DOHH2 (cell line): ENCODE results near the gene ALDH4A1.

Experiments
- H3F3A ChIP-seq: fragments of 200-600 bp; sonication (generic), shearing (Covaris generic); 2 replicates; pipeline ENCODE4 v1.6.0; 2016; ENCODE audit warnings: antibody characterized with exemption, mild to moderate bottlenecking; ENCODE audit not compliant: control insufficient read depth, insufficient read depth
- H3K27ac ChIP-seq: fragments of 200-600 bp; sonication (generic); 2 replicates; pipeline ENCODE4 v1.5.1; 2014; ENCODE audit warnings: low read depth, mild to moderate bottlenecking, low read length, moderate library complexity
- H3K27me3 ChIP-seq: fragments of 200-600 bp; sonication (generic); 2 replicates; pipeline ENCODE4 v1.6.1; 2014; ENCODE audit warnings: mild to moderate bottlenecking, low read length, mixed read lengths; ENCODE audit not compliant: control insufficient read depth
- H3K36me3 ChIP-seq: fragments of 200-600 bp; sonication (generic); 2 replicates; pipeline ENCODE4 v1.6.1; 2014; ENCODE audit warnings: mild to moderate bottlenecking, low read length, moderate library complexity, mixed read lengths; ENCODE audit not compliant: control insufficient read depth
- H3K4me1 ChIP-seq: fragments of 200-600 bp; sonication (generic); 2 replicates; pipeline ENCODE4 v1.6.1; 2014; ENCODE audit warnings: mild to moderate bottlenecking, low read length, mixed read lengths; ENCODE audit not compliant: control insufficient read depth
- H3K4me2 ChIP-seq: fragments of 200-600 bp; sonication (generic); 2 replicates; pipeline ENCODE4 v1.6.0; 2014; ENCODE audit warnings: mild to moderate bottlenecking, low read length, moderate library complexity
- H3K4me3 ChIP-seq: fragments of 200-600 bp; sonication (generic); 2 replicates; pipeline ENCODE4 v1.5.1; 2014; ENCODE audit warnings: mild to moderate bottlenecking, low read length, mixed read lengths
- H3K79me2 ChIP-seq: fragments of 200-600 bp; sonication (generic); 2 replicates; pipeline ENCODE4 v1.6.1; 2014; ENCODE audit warnings: mild to moderate bottlenecking, low read length, mixed read lengths; ENCODE audit not compliant: control insufficient read depth
- H3K9me2 ChIP-seq: fragments of 200-600 bp; sonication (generic); replicated peaks from 2 replicates; pipeline ENCODE4 v1.6.1; 2014; ENCODE audit warnings: mild to moderate bottlenecking, low read length, mixed read lengths; ENCODE audit not compliant: control insufficient read depth
- H3K9me3 ChIP-seq: fragments of 200-600 bp; sonication (generic); 2 replicates; pipeline ENCODE4 v1.6.1; 2014; ENCODE audit warnings: antibody characterized with exemption, low read length, mixed read lengths; ENCODE audit not compliant: control insufficient read depth, insufficient read depth
- H4K20me1 ChIP-seq: fragments of 200-600 bp; sonication (generic); 2 replicates; pipeline ENCODE4 v1.6.0; 2014; ENCODE audit warnings: low read depth, mild to moderate bottlenecking, antibody characterized with exemption, low read length, moderate library complexity; ENCODE audit not compliant: control insufficient read depth, insufficient read depth
- CTCF ChIP-seq: fragments of 200-600 bp; sonication (generic); IDR thresholded peaks from one replicate; pipeline ENCODE4 v1.5.1; 2014; ENCODE audit warnings: antibody characterized with exemption, mild to moderate bottlenecking, low read depth, low read length; ENCODE audit not compliant: poor library complexity, severe bottlenecking
- EZH2phosphoT487 ChIP-seq: fragments of 200-600 bp; sonication (generic); IDR thresholded peaks from 2 replicates; pipeline ENCODE4 v1.6.1; 2017; ENCODE audit warnings: borderline replicate concordance, mild to moderate bottlenecking, antibody characterized with exemption, low read length, moderate library complexity, mixed read lengths

Gene ALDH4A1

GRCh38 chr1:18881642-18882431, 20.5 kb downstream of the ALDH4A1 start:
- Histone ChIP-seq H3K4me1 (no peaks in the 10 kb centered on the region), H3K36me3 (no peaks in the 10 kb centered on the region), H3K27me3 (no peaks in the 10 kb centered on the region), H3K9me3 (no peaks in the 10 kb centered on the region), H3K79me2 (no peaks in the 10 kb centered on the region), H3K4me3 (no peak overlapping the region), H3K27ac (no peak overlapping the region), H3F3A (no peaks in the 10 kb centered on the region), H4K20me1 (no peaks in the 10 kb centered on the region; the same call in 1 of the 2 replicates), H3K4me2 (no peak overlapping the region), H3K9me2 (no peaks in the 10 kb centered on the region)
- TF ChIP-seq CTCF (no peak), EZH2phosphoT487 (no peak)

GRCh38 chr1:18881164-18881563, 21.2 kb downstream of the ALDH4A1 start:
- Histone ChIP-seq H3K79me2 (no peaks in the 10 kb centered on the region), H3K27ac (no peak overlapping the region), H4K20me1 (no peaks in the 10 kb centered on the region; the same call in 1 of the 2 replicates), H3K9me2 (no peaks in the 10 kb centered on the region), H3K4me3 (no peak overlapping the region), H3K27me3 (no peaks in the 10 kb centered on the region), H3F3A (no peaks in the 10 kb centered on the region), H3K9me3 (no peaks in the 10 kb centered on the region), H3K36me3 (no peaks in the 10 kb centered on the region), H3K4me2 (no peak overlapping the region), H3K4me1 (no peaks in the 10 kb centered on the region)
- TF ChIP-seq CTCF (no peak), EZH2phosphoT487 (no peak)

GRCh38 chr1:18880585-18880984, 21.8 kb downstream of the ALDH4A1 start:
- Histone ChIP-seq H3K9me2 (no peaks in the 10 kb centered on the region), H3K36me3 (no peaks in the 10 kb centered on the region), H3K27ac (no peak overlapping the region), H4K20me1 (no peaks in the 10 kb centered on the region; the same call in 1 of the 2 replicates), H3F3A (no peaks in the 10 kb centered on the region), H3K4me3 (no peak overlapping the region), H3K4me2 (no peak overlapping the region), H3K9me3 (no peaks in the 10 kb centered on the region), H3K79me2 (no peaks in the 10 kb centered on the region), H3K27me3 (no peaks in the 10 kb centered on the region), H3K4me1 (no peaks in the 10 kb centered on the region)
- TF ChIP-seq EZH2phosphoT487 = no peak
- no peak for TF ChIP-seq CTCF
